SK-MEL-5 (cell line): Measurements from ENCODE around the gene RNF208. TPM values are rescaled to one million over a fixed set of nuclear protein-coding genes. Genes with fewer than 3 reads are reported as not detected.

Experiments used
- DNase-seq: peaks from one replicate; pipeline ENCODE4 v3.0.0-alpha.2; 2016; ENCODE audit warnings: low read depth, low spot score
- in situ Hi-C: cut with HindIII; loops from 2 replicates; pipeline ENCODE4 v1.10.0; 2016; ENCODE audit warnings: low sequenced_read_pairs, high pct_unique_total_duplicates, low pct_unique_long_range_greater_than_20kb
- total RNA-seq: library from RNA; depleted of rRNA; stranded (reverse); fragments of >200 nt; shearing (Covaris generic); gene quantifications from 2 replicates; pipeline ENCODE4 v1.2.3, GENCODE V29; 2014

Gene RNF208
- total RNA-seq, 1 experiment from 2014 or later = not detected

DNA sequence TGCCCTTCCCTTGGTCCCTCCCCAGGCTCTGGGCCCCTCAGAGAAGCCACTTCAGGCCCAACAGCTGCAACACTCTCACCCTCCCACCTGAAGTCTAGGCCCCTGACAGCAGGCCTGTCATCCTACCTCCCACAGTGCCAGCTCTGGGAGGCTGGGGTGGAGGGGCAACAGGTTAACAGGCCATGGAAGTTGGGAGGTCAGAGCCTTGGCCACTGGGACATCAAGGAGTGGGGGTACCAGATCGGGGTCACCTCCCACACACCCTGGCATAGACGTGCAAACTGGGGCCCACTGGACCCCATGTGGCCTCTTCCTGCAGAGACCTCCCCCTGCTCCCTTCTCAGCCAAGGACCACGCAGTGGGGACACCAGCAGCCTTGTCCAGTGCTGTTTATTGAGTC is 30.8 kb downstream of the RNF208 start:
- no peak for DNase-seq
- in situ Hi-C loops = no loop called here

DNA sequence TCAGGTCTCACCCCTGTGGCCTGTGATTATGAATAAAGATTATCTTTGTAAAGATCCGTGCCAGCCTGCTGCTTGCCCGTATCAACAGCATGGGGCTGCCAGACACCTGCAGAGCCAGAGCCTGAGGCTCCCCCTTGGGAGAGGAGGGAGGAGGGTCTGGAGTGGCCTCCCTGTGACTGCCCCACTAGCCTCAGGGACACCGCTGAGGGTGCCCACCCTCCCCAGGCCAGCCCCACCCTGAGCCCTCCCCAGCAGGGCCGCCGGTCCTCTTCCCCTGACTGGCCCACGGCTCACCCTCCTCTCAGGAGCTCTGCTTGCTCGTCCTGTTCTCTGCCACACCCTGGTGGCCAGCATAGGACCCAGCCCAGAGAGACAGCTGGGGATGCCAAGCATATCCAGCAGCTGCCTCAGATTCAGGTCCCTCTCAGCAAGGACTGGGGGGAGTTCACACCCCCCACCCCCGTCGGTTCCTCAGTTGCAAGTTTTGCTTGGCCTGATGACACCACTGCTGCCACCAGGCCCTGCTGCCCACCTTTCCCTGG is 31.7 kb downstream of the RNF208 start:
- no peak for DNase-seq
- in situ Hi-C loops = no loop called here

DNA sequence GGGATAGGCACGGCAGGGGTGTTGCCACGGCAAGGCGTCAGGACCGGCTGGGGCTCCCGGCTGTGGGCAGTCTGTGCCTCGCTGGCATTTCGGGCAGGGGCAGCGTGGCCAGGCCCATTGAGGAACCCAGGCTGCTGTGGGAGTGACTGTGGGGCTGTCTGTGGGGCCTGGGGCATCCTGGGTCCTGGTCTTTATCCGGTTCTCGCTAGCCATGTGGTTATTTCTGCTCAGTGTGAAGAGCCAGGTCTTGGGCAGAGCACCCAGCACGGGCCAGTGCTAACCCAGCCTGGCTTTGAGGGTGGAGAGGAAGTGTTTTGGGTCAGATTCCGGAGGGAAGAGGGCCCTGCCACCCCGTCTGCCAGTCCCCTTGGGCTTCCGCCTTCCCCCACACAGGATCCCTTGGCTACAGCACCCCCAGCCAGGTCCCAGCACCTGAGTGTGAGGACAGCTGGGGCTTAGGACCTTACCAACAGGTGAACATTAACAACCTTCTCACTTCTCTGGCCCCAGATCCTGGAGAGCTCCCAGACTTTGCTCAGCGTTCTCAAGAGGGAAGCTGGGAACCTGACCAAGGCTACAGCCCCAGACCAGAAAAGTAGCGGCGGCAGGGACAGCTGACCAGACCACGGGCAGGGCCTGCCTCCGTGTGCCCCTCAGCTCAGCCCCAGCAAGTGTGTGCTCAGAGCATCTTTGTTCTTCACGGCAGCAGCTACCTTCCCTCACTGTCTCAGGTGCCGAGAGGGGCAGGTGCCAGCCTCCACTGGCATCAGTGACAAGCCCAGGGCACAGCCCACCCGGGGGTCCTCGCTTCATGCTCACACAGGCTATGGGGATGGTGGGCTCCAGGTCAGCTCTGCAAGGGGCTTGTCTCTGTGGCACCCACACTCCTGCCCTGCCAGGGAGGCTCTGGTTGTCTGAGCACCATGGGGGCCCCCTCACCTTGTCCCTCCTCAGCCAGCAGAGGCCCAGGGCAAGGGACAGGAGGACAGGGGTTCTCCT is 32.4 kb downstream of the RNF208 start:
- DNase-seq = no peak
- in situ Hi-C loops = no loop called here

DNA sequence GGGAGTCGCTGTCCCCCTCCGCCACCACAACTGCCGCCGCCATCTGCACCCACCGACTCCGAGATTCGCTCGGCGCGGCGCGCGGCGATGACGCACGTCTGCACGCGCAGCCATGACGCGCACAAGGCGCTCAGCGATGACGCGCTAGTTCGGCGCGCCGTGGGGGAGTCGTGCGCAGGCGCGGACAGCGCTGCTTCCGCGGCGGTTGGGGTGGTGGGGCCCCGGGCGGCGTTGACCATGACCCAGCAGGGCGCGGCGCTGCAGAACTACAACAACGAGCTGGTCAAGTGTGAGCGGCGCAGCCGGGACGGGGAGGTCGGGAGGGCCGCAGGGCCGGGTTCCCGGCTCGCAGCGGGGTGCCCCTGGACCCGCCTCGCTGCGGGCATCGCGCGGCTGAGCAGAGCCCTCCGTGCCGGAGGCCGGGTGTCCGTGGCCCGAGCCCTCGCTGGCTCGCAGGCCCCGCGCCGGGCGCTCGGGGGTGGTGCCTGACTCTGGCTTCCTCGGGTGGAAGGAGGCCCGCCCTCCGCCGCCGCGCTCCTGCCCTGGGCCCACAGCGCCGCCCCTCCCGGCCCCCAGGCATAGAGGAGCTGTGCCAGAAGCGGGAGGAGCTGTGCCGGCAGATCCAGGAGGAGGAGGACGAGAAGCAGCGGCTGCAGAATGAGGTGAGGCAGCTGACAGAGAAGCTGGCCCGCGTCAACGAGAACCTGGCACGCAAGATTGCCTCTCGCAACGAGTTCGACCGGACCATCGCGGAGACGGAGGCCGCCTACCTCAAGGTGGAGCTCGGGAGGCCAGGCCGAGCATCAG is 33.3 kb downstream of the RNF208 start, which contains the start of the genes ANAPC2 and SSNA1:
Gene ANAPC2 (minus strand): TSS at position 71 of the 807 bp plus-strand sequence. CDS start 28 bp downstream, at position 43.
Gene SSNA1 (plus strand): TSS at position 187 of the 807 bp plus-strand sequence. CDS start 51 bp downstream, at position 238.
- DNase-seq = peak; percentile 89
- in situ Hi-C loops = no loop called here

DNA sequence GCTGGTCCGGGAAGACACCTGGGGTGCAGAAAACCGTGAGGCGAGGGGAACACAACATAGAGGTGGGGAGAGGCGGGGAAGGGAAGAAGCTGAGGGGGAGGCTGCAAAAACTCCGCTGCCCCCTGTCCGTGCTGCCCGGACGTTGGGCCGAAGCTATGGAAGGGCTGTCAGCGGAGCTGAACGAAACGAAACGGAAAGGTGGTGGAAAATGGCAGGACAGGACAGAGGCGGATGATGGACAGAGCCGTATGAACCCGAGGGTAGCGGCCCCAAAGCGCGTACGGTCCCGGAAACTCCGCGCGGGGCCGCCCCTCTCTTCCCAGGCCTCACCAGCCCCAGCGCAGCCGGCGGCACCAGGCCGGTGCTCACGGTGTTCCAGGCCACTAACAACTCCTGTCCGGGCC is 34.0 kb downstream of the RNF208 start:
- in situ Hi-C loops = no loop called here
- DNase-seq = no peak

DNA sequence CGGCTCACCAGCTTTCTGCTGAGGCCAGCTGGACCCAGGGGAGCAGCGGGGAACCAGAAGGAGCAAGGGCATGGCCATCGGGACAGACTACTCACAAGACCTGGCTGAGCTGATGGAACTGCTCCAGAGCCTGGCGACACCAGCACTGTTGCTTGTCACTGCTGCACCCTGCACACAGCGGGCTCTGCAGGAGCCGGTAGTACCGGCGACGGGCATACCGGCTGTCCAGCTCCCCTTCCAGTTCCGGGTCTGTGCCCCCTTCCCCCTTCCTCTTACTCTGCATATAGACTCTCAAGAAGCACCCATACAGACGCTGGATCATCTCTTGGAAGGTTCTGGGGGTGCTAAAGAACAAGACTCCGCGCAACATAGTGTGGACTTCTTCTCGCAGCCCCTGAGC is 34.7 kb downstream of the RNF208 start:
- in situ Hi-C loops = no loop called here
- DNase-seq = no peak

DNA sequence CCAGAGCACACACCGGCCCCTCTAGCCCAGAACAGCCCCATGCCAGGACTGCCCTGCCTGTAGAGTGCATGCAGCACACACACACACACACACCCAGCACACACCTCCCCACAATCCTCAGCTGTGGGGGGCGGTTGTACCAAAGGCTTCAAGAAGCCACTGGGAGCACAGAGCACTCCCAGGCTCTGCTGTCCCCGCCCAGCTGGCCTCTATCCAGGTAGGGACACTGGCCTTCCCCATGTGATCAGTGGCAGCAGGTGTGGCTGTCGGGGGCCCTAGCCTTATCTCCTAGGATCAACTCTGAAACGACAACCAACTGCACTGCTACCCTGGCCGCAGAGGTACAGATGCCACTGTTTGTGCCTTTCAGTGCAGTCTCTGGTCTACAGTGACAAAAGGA is 35.7 kb downstream of the RNF208 start:
- DNase-seq = no peak
- in situ Hi-C loops = no loop called here

DNA sequence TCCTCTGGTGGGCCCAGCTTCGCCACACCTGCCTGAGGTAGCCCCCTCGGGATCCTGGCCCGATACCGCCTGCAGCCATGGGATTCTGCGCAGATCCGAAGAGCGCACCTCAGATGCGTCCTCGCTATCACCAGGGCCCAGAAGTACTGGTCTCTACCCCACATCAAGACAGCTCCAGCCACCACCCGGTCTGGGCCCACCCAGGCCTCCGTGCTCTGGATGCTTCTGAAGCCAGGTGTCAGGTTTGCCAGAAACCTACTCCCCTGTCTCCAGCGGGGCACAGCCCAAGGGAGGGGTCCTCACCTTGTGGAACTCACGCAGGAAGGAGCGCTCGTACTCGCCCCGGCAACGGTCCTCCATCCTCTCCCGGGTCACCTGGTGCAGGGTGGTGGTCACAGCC is 36.1 kb downstream of the RNF208 start:
- DNase-seq = no peak
- in situ Hi-C loops = no loop called here

DNA sequence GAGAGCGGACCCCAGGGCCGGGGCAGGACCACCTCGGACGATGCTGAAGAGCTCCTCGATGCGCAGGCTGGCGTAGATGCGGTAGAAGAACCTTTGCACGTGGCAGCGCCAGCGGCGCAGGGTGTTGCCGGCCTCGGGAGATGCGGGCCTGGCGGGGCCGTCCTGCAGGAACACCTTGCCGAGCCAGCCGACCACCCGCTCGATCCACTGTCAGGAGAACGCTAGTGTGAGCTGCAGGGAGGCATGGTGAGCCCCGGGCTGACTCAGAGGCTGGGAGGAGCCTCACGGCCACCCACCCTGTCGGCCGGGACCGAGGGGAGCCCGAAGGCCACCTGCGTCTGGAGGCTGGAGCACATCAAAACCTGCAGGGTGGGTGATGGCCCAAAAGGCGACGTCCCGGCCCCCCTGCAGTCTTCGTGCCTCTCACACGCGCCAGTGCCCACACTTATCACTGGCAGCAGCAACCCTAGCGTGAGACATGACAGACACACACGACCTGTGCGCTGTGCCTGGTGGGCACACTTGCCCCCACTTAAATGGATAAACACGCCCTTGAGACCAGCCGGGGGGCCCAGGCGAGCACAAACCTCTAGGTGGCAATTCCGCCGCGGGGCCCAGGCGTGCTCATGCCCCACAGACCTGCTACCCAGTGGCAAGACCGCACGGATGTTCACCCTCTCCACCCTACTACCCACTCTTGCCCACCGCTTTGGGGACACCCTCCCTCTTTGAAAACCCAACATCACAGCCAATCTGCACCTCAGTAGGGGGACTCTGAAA is 37.0 kb downstream of the RNF208 start:
- DNase-seq = no peak
- in situ Hi-C loops = no loop called here

DNA sequence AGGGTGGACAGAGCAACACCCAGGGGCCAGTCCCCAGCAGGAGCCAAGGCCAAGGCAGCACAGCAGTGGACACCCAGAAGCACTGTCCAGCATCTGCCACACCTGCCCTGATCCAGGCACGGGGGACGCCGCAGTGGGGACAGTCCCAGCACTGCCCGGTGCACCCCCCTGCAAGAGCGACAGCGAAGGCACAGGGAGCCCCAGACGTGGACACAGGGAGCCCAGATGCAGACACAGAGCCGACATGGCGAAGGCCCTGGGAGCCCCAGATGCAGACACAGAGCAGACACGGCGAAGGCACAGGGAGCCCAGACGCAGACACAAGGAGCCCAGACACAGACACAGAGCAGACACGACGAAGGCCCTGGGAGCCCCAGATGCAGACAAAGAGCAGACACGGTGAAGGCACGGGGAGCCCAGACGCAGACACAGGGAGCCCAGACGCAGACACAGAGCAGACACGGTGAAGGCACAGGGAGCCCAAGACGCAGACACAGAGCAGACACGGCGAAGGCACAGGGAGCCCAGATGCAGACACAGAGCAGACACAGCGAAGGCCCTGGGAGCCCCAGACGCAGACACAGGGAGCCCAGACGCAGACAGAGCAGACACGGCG is 38.0 kb downstream of the RNF208 start:
- in situ Hi-C loops = no loop called here
- no peak for DNase-seq

DNA sequence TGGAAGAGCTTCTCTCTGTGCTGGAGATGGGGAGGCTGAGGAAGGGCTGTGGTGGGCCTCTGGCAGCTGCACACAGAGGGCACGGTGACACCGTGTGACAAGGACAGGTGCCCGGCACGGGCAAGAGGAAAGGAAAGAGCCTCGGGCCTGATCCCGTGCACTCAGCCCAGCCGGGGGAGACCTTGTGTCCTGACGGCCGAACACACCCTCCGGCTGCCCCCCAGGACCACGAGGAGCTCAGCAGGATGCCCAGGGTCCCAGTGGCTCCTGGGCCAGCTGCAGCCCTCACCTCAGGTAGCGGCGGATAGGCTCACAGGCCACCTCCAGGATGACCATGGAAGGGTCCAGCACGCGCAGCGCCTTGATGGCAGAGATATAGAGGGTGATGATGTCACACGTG is 39.2 kb downstream of the RNF208 start:
- no peak for DNase-seq
- in situ Hi-C loops = no loop called here

DNA sequence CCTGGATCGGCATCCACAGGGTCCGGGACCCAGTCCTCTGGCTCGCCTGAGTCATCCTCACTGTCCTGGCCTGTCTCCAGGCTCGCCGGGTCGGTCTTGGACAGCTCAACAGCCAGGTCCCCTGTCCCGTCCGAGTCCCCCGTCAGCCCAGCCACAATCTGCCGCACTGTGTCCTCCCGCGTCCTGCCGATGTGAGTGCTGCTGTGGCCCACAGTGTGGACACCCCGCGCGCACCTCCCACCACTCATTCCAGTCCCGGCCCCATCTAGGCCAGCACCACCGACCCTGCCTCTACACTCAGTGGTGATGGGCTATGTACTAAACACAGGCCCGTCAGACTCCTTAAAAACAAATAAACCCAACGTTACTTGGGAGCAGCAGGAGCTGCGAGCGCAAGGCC is 40.4 kb downstream of the RNF208 start:
- DNase-seq = no peak
- in situ Hi-C loops = no loop called here

DNA sequence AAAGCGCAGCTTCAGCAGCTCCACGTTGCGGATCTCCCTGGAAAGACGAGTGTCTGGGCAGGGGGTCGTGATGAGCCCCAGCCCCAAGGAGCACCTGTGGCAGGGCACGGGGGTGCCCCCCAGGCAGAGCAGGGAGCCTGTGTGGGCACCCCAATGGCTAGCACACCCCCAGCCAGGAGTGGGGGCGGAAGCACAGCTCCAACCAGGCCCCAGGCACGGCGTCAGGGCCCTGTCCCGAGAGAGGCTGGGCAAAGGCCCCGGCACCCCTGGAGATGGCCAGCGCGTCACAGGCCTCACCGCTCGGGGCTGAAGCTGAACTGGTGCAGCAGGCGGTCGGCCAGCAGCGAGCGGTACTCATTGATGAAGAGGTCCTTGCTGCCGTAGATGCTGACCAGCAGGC is 41.5 kb downstream of the RNF208 start:
- in situ Hi-C loops = no loop called here
- DNase-seq = no peak

DNA sequence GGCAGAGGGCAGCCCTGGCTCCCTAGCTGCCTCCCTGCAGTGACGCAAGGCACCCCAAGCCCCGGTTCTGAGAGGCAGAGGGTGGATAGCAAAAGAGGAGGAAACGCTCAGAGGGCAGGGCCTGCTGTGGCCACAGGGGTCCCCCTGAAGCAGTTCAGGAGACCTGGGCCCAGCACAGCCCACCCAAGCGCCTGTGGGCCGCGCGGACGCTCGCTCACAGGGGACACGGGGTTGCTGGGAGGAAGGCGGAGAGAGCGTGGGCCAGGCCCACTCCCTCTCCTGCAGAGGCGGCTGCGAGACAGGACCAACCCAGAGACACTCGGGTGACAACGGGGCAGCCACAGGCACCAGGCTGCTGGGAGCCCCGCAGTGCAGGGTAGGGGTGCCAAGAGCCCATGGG is 42.3 kb downstream of the RNF208 start:
- DNase-seq = no peak
- in situ Hi-C loops = no loop called here

DNA sequence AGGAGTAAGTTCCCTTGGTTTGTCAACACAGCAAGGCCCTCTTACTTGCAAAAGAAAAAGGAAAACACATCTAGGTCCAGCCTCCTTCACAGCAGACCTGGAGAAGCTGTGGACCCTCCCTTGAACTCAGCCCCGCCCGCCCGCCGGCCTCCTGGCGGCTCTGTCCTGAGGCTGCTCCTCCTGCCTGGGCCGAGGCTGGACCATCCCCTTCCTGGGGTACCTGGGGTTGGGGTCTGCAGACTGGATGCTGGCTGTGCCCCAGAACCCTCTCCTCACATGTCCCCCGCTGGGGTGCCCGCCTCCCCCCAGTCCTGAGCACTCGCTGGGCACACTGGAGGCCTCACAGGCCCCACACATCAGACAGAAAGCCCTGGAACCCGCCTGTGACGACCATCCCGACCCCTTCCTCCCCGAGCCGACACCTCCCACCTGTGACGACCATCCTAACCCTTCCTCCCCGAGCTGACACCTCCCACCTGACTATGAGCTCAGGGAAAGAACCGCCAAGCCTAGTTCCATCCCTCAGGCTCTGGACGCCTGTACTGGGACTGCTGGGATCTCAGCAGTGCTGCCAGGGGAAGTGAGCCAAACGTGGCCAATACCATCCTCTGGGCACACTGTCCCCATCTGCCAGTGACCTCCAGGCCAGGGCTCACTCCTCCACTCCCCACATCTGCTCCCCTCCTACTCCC is 43.0 kb downstream of the RNF208 start:
- in situ Hi-C loops = no loop called here
- DNase-seq = no peak

DNA sequence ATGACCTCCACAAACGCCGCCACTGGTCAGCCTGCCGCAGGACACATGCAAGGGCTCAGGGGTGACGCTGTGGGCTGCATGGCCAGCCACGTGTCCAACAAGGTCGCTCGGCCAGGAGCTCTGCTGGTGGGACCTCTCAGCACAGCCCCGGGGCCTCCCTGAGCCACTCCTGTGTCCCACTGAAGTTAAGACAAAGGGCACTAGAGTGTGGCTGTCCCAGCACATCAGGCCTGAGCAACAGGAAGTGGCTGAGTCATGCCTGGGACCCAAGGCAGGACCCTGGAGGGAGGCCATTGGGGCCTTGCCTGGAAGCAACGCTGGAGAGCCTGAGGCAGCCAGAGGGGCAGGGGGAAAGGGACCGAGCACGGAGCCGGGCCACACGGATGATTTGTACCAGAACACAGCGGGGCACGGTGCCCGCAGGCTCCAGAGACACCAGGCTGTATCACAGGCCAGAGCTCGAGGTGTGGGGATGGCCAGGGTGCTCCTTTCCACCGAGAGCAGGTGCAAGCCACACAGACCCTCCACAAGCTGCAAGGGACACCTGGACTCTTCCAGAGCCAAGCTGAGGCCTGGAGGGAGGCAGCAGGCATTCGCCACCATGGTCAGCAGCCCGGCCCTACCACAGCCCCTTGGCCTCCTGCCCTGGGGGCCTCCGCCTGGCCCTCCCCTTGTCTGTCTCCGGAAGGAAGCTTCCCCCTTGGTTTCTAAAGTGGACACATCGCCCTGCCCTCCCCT is 43.7 kb downstream of the RNF208 start:
- DNase-seq = no peak
- in situ Hi-C loops = no loop called here
